B cell (primary cell): ENCODE data around the gene IGF2BP1. TPM values are rescaled to one million over a fixed set of nuclear protein-coding genes. Genes with fewer than 3 reads are reported as not detected.

Source experiments
- ATAC-seq: fragments of 200-7000 bp; cut with Tn5 transposase; one replicate; pipeline ENCODE4 v1.10.0; 2021; ENCODE audit warnings: low read depth, mild to moderate bottlenecking, moderate number of reproducible peaks, moderate library complexity
- CTCF ChIA-PET: fragments of 350-600 bp; sonication (Branson Sonifier 250); formaldehyde crosslinking; loops from one replicate; lab custom pipeline; 2021; ENCODE audit warnings: antibody characterized with exemption, inconsistent platforms; lab: Charles Lee
- POLR2A ChIA-PET: fragments of 350-600 bp; sonication (Branson Sonifier 250); formaldehyde crosslinking; loops from one replicate; lab custom pipeline; 2021; ENCODE audit warnings: antibody characterized with exemption; lab: Charles Lee
- DNase-seq: peaks from one replicate; pipeline ENCODE4 v3.0.0; 2013
- H2AFZ ChIP-seq: 2 replicates; pipeline ENCODE4 v1.6.1; 2012; ENCODE audit warnings: mild to moderate bottlenecking, low read depth, low read length; ENCODE audit not compliant: insufficient read depth, poor library complexity, severe bottlenecking
- H3K27ac ChIP-seq, 2 donors: 1 replicate in 1 of 2; 2 replicates in 1 of 2; pipeline ENCODE4 v1.5.1; 2012 to 2013; ENCODE audit warnings: low read length in 2 of 2, mild to moderate bottlenecking in 2 of 2, moderate library complexity in 1 of 2
- H3K27me3 ChIP-seq, 4 experiments: fragments of 200-600 bp in 1 of 4; sonication (generic) in 1 of 4; replicated peaks in 1 of 4; 1 replicate in 2 of 4; 2 replicates in 2 of 4; pipeline versions ENCODE4 v1.6.1 to v1.7.0; 2013 to 2016; ENCODE audit warnings: low read length in 3 of 4, mild to moderate bottlenecking in 2 of 4, mixed read lengths in 1 of 4, moderate library complexity in 1 of 4; ENCODE audit not compliant: insufficient read depth in 4 of 4, control insufficient read depth in 3 of 4; ENCODE audit errors: control extremely low read depth in 1 of 4
- H3K36me3 ChIP-seq, 2 experiments: replicated peaks in 1 of 2; 1 replicate in 1 of 2; 2 replicates in 1 of 2; pipeline versions ENCODE4 v1.6.1 to v1.7.1; 2013; ENCODE audit warnings: low read length in 1 of 2; ENCODE audit not compliant: insufficient read depth in 2 of 2, control insufficient read depth in 1 of 2; ENCODE audit errors: control extremely low read depth in 1 of 2, extremely low read depth in 1 of 2
- H3K4me1 ChIP-seq, 2 donors: fragments of 200-600 bp in 1 of 2; sonication (generic) in 1 of 2; 1 replicate in 1 of 2; 2 replicates in 1 of 2; pipeline versions ENCODE4 v1.5.1 to v1.6.1; 2013 to 2017; ENCODE audit warnings: low read length in 2 of 2; ENCODE audit not compliant: control insufficient read depth in 2 of 2, insufficient read depth in 2 of 2
- H3K4me2 ChIP-seq: replicated peaks from 2 replicates; pipeline ENCODE3; 2012; ENCODE audit warnings: mild to moderate bottlenecking, low read depth, low read length; ENCODE audit not compliant: poor library complexity, severe bottlenecking
- H3K4me3 ChIP-seq, 5 experiments: fragments of 200-600 bp in 1 of 5; sonication (generic) in 1 of 5; 1 replicate in 3 of 5; 2 replicates in 2 of 5; pipeline versions ENCODE4 v1.5.1 to v1.7.0; 2011 to 2016; ENCODE audit warnings: low read length in 4 of 5, mild to moderate bottlenecking in 4 of 5, low read depth in 2 of 5, control low read depth in 1 of 5, moderate library complexity in 1 of 5; ENCODE audit not compliant: insufficient read depth in 1 of 5; ENCODE audit errors: control extremely low read depth in 1 of 5, extremely low read depth in 1 of 5
- H3K79me2 ChIP-seq: fragments of 200-600 bp; sonication (generic); one replicate; pipeline ENCODE4 v1.6.0; 2016; ENCODE audit warnings: low read length; ENCODE audit not compliant: control insufficient read depth, insufficient read depth
- H3K9ac ChIP-seq: fragments of 200-600 bp; sonication (generic); 2 replicates; pipeline ENCODE4 v1.6.1; 2017; ENCODE audit warnings: mild to moderate bottlenecking, low read length, moderate library complexity
- H3K9me3 ChIP-seq, 3 donors: one replicate each; pipeline versions ENCODE4 v1.6.1 to v1.7.1; 2013; ENCODE audit warnings: low read length in 2 of 3; ENCODE audit not compliant: control insufficient read depth in 2 of 3, insufficient read depth in 1 of 3; ENCODE audit errors: control extremely low read depth in 1 of 3
- H4K20me1 ChIP-seq: 2 replicates; pipeline ENCODE4 v1.6.0; 2012; ENCODE audit warnings: mild to moderate bottlenecking, low read length; ENCODE audit not compliant: insufficient read depth, control insufficient read depth, poor library complexity, severe bottlenecking
- H3K27ac Mint-ChIP-seq: one replicate; pipeline ENCODE4 v1.8.0; 2021; ENCODE audit warnings: mixed read lengths
- H3K27me3 Mint-ChIP-seq: one replicate; pipeline ENCODE4 v1.8.0; 2021; ENCODE audit warnings: mixed read lengths
- H3K4me1 Mint-ChIP-seq: one replicate; pipeline ENCODE4 v1.8.0; 2021; ENCODE audit warnings: mixed read lengths
- H3K4me3 Mint-ChIP-seq: one replicate; pipeline ENCODE4 v1.8.0; 2021; ENCODE audit warnings: mixed read lengths
- H3K9me3 Mint-ChIP-seq: one replicate; pipeline ENCODE4 v1.8.0; 2022; ENCODE audit warnings: mixed read lengths; ENCODE audit not compliant: insufficient read depth
- CTCF ChIP-seq: fragments of 200-600 bp; IDR thresholded peaks from one replicate; pipeline ENCODE4 v1.8.0; 2022; ENCODE audit warnings: antibody characterized with exemption, mild to moderate bottlenecking
- EZH2 ChIP-seq: IDR thresholded peaks from 2 replicates; pipeline ENCODE4 v1.6.1; 2012; ENCODE audit warnings: borderline replicate concordance, low read depth, mild to moderate bottlenecking, moderate library complexity, low read length; ENCODE audit not compliant: insufficient read depth, poor library complexity, severe bottlenecking
- WGBS: methylation state at CpG from one replicate; pipeline ENCODE4 v1.1.5; 2013; ENCODE audit warnings: missing lambda C conversion rate; ENCODE audit not compliant: insufficient coverage; 5-methylcytosine and 5-hydroxymethylcytosine counted together
- intact Hi-C: fragments of 100-400 bp; cut with micrococcal nuclease; formaldehyde crosslinking; loops from one replicate; pipeline ENCODE4 v1.10.0; 2022
- polyA plus RNA-seq: library from polyadenylated mRNA; depleted of rRNA; stranded (reverse); fragments of >200 nt; gene quantifications from 2 replicates; pipeline ENCODE4 v1.2.3, GENCODE V29; 2012
- total RNA-seq, 2 donors: library from RNA; stranded (reverse); fragments of 120-200 nt in 1 of 2; gene quantifications; 1 replicate in 1 of 2; 2 replicates in 1 of 2; pipeline versions ENCODE4 v1.2.3 to v1.2.4, GENCODE V29; 2013 to 2022

The IGF2BP1 gene
- total and polyA plus RNA-seq, 2 donors (not counting 1 experiment from before 2014, with no cell fraction given): not detected

- H3K27me3 ChIP-seq: peaks cover 4 to 69% (median 60%) of the 10 kb centered on the region in 4 experiments
- H3K4me1 ChIP-seq: peaks cover under 1 to 8% of the 10 kb centered on the region in 2 donors
- ATAC-seq: no peak
- no peak overlapping the region for H3K9ac ChIP-seq
- 23% methylated on average over 32 of the region's 39 CpGs for WGBS
- H3K4me2 ChIP-seq: peak overlapping the region; percentile 16
- ChIA-PET CTCF (interaction anchor here (0.7 kb wide), 1 partner anchor 18 kb away, joined by 3 read pairs; no protein-coding TSS in a partner anchor), POLR2A (interaction anchor here (0.6 to 1.2 kb wide), 2 partner anchors 9 to 190 kb away, joined by 5 to 7 read pairs; no protein-coding TSS in a partner anchor)
- H3K9me3 ChIP-seq: peaks cover 0 to 2% (median under 1%) of the 10 kb centered on the region in 3 donors
- no peak overlapping the region for H3K4me3 ChIP-seq
- no peaks in the 10 kb centered on the region for H4K20me1 ChIP-seq
- H3K79me2 ChIP-seq: no peaks in the 10 kb centered on the region
- intact Hi-C loops: no loop called here
- no peak for DNase-seq
- H3K4me3 Mint-ChIP-seq: no peak overlapping the region
- H3K27ac ChIP-seq: no peak overlapping the region
- H3K27me3 Mint-ChIP-seq: peaks cover 79% of the 10 kb centered on the region
- H2AFZ ChIP-seq: no peak overlapping the region
- H3K9me3 Mint-ChIP-seq: peaks cover 3% of the 10 kb centered on the region
- H3K4me1 Mint-ChIP-seq: peaks cover 1% of the 10 kb centered on the region
- TF ChIP-seq CTCF: no peak
- TF ChIP-seq EZH2: no peak
- no peak overlapping the region for H3K27ac Mint-ChIP-seq
- H3K36me3 ChIP-seq: no peaks in the 10 kb centered on the region
Measured at GRCh38 chr17:49003557-49004511, 6.6 kb downstream of the IGF2BP1 start.

- H3K4me2 ChIP-seq: no peak overlapping the region
- peaks cover 3 to 56% (median 50%) of the 10 kb centered on the region in 4 experiments for H3K27me3 ChIP-seq
- peaks cover 0 to 3% (median 2%) of the 10 kb centered on the region in 3 donors for H3K9me3 ChIP-seq
- no peaks in the 10 kb centered on the region for H3K4me1 Mint-ChIP-seq
- H3K27ac Mint-ChIP-seq: no peak overlapping the region
- POLR2A ChIA-PET: interaction anchor here (0.5 kb wide), 1 partner anchor 9 kb away, joined by 7 read pairs; no protein-coding TSS in a partner anchor
- no peak overlapping the region for H3K27ac ChIP-seq
- H3K9me3 Mint-ChIP-seq: peaks cover 3% of the 10 kb centered on the region
- ATAC-seq (no peak), DNase-seq (no peak)
- no peaks in the 10 kb centered on the region for H4K20me1 ChIP-seq
- 62% methylated on average over 2 of the region's 2 CpGs for WGBS
- intact Hi-C loops: no loop called here
- H3K4me1 ChIP-seq: peaks cover 0 to 7% of the 10 kb centered on the region in 2 donors
- no peak overlapping the region for H2AFZ ChIP-seq
- CTCF ChIA-PET: no interaction called here
- H3K79me2 ChIP-seq: no peaks in the 10 kb centered on the region
- TF ChIP-seq CTCF: no peak
- no peak for TF ChIP-seq EZH2
- no peak overlapping the region for H3K9ac ChIP-seq
- H3K36me3 ChIP-seq: no peaks in the 10 kb centered on the region
- H3K4me3 ChIP-seq: no peak overlapping the region
- no peak overlapping the region for H3K4me3 Mint-ChIP-seq
- H3K27me3 Mint-ChIP-seq: peaks cover 71% of the 10 kb centered on the region
Measured at GRCh38 chr17:49005140-49005539, 8.0 kb downstream of the IGF2BP1 start.
